Ishikawa (cell line): Measurements from ENCODE around the gene TSPAN5.

ENCODE experiments used
- CEBPB ChIP-seq: IDR thresholded peaks from 2 replicates; pipeline ENCODE4 v1.6.1; 2012
- CREB1 ChIP-seq: IDR thresholded peaks from 2 replicates; pipeline ENCODE4 v1.6.1; 2012; ENCODE audit warnings: low read depth
- EGR1 ChIP-seq: IDR thresholded peaks from 2 replicates; pipeline ENCODE4 v1.6.1; 2012
- EP300 ChIP-seq: IDR thresholded peaks from 2 replicates; pipeline ENCODE4 v1.6.1; 2012; ENCODE audit warnings: borderline replicate concordance
- FOXM1 ChIP-seq: IDR thresholded peaks from 2 replicates; pipeline ENCODE4 v1.6.1; 2012; ENCODE audit warnings: low read depth, borderline replicate concordance
- NFIC ChIP-seq: IDR thresholded peaks from 2 replicates; pipeline ENCODE4 v1.6.1; 2012
- RAD21 ChIP-seq: IDR thresholded peaks from 2 replicates; pipeline ENCODE4 v1.6.1; 2012; ENCODE audit warnings: low read depth
- REST ChIP-seq: IDR thresholded peaks from 2 replicates; pipeline ENCODE4 v1.6.1; 2012; ENCODE audit warnings: low read depth, mild to moderate bottlenecking
- TAF1 ChIP-seq: IDR thresholded peaks from 2 replicates; pipeline ENCODE4 v1.6.1; 2012; ENCODE audit warnings: low read depth, mild to moderate bottlenecking
- TCF12 ChIP-seq: IDR thresholded peaks from 2 replicates; pipeline ENCODE4 v1.6.1; 2012; ENCODE audit warnings: low read depth
- TEAD4 ChIP-seq: IDR thresholded peaks from 2 replicates; pipeline ENCODE4 v1.6.1; 2012
- USF1 ChIP-seq: IDR thresholded peaks from 2 replicates; pipeline ENCODE4 v1.6.1; 2012
- YY1 ChIP-seq: IDR thresholded peaks from 2 replicates; pipeline ENCODE4 v1.6.1; 2012; ENCODE audit warnings: low read depth
- ZBTB7A ChIP-seq: IDR thresholded peaks from 2 replicates; pipeline ENCODE4 v1.6.1; 2012; ENCODE audit warnings: low read depth
- TF ChIP-seq, protein P1 (sequence below): IDR thresholded peaks from 2 replicates; pipeline ENCODE4 v1.6.1; 2012

Gene TSPAN5

GRCh38 chr4:98677799-98678198 is 19.4 kb upstream of the TSPAN5 start:
- no peak for TF ChIP-seq EP300
- TF ChIP-seq USF1: no peak
- no peak for TF ChIP-seq FOXM1
- no peak for TF ChIP-seq ZBTB7A
- no peak for TF ChIP-seq YY1

- TF ChIP-seq CREB1: no peak
- no peak for TF ChIP-seq EGR1
- no peak for TF ChIP-seq TCF12
- no peak for TF ChIP-seq FOXM1
Measured at GRCh38 chr4:98674404-98675173, 16.2 kb upstream of the TSPAN5 start.

- TF ChIP-seq FOXM1 (no peak), CEBPB (no peak), EP300 (no peak), TEAD4 (no peak), EGR1 (no peak), YY1 (no peak), TAF1 (no peak), NFIC (no peak), TCF12 (no peak), USF1 (no peak), CREB1 (no peak), REST (no peak), ZBTB7A (no peak), RAD21 (no peak)
- TF ChIP-seq, protein P1, sequence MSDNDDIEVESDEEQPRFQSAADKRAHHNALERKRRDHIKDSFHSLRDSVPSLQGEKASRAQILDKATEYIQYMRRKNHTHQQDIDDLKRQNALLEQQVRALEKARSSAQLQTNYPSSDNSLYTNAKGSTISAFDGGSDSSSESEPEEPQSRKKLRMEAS: no peak
Measured at GRCh38 chr4:98673978-98674377, 15.6 kb upstream of the TSPAN5 start.

- no peak for TF ChIP-seq CEBPB
- TF ChIP-seq YY1: no peak
- TF ChIP-seq USF1: no peak
- no peak for TF ChIP-seq TAF1
- no peak for TF ChIP-seq RAD21
- no peak for TF ChIP-seq CREB1
- TF ChIP-seq ZBTB7A: no peak
- no peak for TF ChIP-seq TCF12
- no peak for TF ChIP-seq EP300
- TF ChIP-seq FOXM1: no peak
- TF ChIP-seq, protein P1: no peak
- TF ChIP-seq TEAD4: no peak
Measured at GRCh38 chr4:98673288-98673644, 14.9 kb upstream of the TSPAN5 start.

DNA sequence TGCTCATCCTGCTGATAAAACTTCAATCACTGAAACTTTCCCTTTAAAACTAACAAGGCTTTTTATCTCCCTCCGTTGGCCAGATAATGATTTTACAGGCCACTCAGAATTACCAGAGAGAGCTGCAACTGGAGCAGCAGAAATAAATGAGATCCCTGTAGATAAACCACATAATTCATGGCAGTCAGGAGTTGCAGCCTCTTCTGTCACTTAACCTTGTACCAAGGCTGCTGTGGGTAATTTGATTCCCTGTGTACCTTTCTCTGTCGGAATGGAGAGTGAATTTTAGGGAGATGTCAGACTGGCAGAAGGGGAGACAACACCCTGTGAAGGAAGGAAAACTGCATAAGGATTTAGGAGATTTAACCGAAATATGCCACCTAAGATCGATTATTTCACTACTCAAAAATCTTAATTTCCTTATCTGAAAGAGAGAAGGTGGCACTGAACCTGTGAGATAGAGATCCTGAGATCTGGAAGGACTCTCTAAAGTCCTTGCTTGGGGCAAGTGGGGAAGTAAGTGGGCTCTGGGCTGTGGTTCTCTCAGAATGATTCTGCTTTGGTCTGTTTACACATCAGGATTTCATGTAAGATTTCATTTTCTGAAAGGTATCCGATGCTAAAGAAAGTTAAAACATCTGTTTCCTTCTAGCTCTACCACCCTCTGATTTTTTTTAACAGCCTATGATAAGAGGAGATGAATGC is 14.3 kb upstream of the TSPAN5 start:
- TF ChIP-seq TCF12 (no peak), USF1 (no peak), ZBTB7A (no peak), TEAD4 (no peak), YY1 (no peak), EP300 (no peak)

- TF ChIP-seq TAF1 (no peak), EGR1 (no peak), REST (no peak), NFIC (no peak), EP300 (no peak), YY1 (no peak), USF1 (no peak), TCF12 (no peak), RAD21 (no peak), ZBTB7A (no peak), TEAD4 (no peak), CREB1 (no peak), CEBPB (no peak), FOXM1 (no peak)
- TF ChIP-seq, protein P1: no peak
Measured at GRCh38 chr4:98671131-98671530, 12.7 kb upstream of the TSPAN5 start.
